ENCODE results near the gene ALDH4A1. TPM values are rescaled to one million over a fixed set of nuclear protein-coding genes. Genes with fewer than 3 reads are reported as not detected.

Gene ALDH4A1
- total RNA-seq, 1 donor from 2014 or later, result 16.6 TPM

DNA sequence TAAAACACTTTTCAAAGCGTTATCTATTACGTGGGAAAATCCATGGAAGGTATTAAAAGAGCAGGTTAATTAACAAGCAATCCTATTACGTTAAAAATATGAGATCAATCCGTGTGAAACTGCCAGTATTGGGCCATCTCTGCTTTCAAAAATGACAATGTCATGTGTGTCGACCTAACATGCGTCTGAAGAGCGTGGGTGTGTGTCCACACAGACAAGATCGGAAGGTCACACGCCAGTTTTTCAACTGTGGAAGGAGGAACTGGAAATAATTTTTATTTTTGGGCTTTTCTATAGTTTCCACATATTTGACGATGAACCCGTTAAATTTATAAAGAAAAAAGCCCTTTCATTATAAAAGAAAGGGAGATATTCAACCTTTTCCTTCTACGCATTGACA lies 17.6 kb upstream of the ALDH4A1 start:
- peaks cover 32 to 42% of the 10 kb centered on the region in 2 donors for H3K4me1 ChIP-seq
- no peak for TF ChIP-seq CTCF (IDR thresholded peaks at IDR 0.05)
- intact Hi-C loops (cut with DNase I), result loop anchor here (5.0 to 10.0 kb wide), 2 partner anchors 157 to 395 kb away; partner anchors contain the start of genes AKR7A2 and SLC66A1
- H3K27ac ChIP-seq, result peak overlapping the region in 1 of 2 donors; percentile 39
- no peak for DNase-seq (ENCODE audit: low spot score in 2 of 2)
- no peaks in the 10 kb centered on the region for H3K27me3 ChIP-seq
- peaks cover 44 to 45% of the 10 kb centered on the region in 2 donors for H3K36me3 ChIP-seq
- H3K9me3 ChIP-seq, result no peaks in the 10 kb centered on the region
- no peak overlapping the region for H3K4me3 ChIP-seq

DNA sequence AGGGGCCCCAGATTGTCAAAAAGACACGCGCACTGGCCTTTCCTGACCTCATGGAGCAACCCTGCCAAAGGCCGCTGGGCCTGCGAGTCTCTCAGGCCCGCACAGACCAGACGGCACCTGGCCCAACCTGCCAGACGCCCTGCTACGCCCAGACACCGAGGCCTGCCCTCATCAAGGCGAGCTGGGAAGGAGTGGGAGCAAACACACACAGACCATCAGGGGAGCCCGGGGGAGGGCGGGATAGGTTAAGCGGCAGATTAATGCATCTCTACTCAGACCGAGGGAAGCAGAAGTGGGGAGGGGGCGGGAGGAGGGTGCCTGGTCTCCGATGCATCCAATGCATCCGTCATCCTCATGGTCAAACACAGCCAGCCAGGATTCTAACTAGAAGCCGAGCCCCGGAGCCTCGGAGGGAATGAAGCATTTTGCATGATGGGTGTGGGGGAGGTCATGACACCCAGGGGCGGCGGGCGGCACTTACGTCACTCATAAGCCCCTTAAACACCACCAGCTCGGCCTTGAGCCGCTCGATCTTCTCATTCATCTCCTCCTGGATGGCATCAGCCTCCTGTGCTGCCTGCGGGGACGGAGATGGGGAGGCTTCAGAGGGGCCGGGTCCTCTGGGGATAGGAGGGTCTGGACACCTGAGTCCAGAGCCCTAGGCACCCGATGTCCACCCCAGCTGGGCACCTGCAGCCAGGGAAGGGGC lies 17.0 kb upstream of the ALDH4A1 start:
- TF ChIP-seq CTCF (IDR thresholded peaks at IDR 0.05), result no peak
- intact Hi-C loops (cut with DNase I), result no loop called here
- H3K27me3 ChIP-seq, result no peaks in the 10 kb centered on the region
- no peak overlapping the region for H3K4me3 ChIP-seq
- peak overlapping the region; percentile 26 to 39 for H3K27ac ChIP-seq
- no peak for DNase-seq (ENCODE audit: low spot score in 2 of 2)
- peaks cover 44 to 45% of the 10 kb centered on the region in 2 donors for H3K36me3 ChIP-seq
- peaks cover 30 to 43% of the 10 kb centered on the region in 2 donors for H3K4me1 ChIP-seq
- no peaks in the 10 kb centered on the region for H3K9me3 ChIP-seq

GRCh38 chr1:18918417-18918816 lies 16.1 kb upstream of the ALDH4A1 start:
- peaks cover 28 to 41% of the 10 kb centered on the region in 2 donors for H3K4me1 ChIP-seq
- intact Hi-C loops (cut with DNase I), result no loop called here
- H3K27me3 ChIP-seq, result no peaks in the 10 kb centered on the region
- peak overlapping the region; percentile 28 to 39 for H3K27ac ChIP-seq
- no peak overlapping the region for H3K4me3 ChIP-seq
- no peaks in the 10 kb centered on the region for H3K9me3 ChIP-seq
- peaks cover 44 to 45% of the 10 kb centered on the region in 2 donors for H3K36me3 ChIP-seq
- no peak for TF ChIP-seq CTCF (IDR thresholded peaks at IDR 0.05)
- DNase-seq (ENCODE audit: low spot score in 2 of 2), result no peak

DNA sequence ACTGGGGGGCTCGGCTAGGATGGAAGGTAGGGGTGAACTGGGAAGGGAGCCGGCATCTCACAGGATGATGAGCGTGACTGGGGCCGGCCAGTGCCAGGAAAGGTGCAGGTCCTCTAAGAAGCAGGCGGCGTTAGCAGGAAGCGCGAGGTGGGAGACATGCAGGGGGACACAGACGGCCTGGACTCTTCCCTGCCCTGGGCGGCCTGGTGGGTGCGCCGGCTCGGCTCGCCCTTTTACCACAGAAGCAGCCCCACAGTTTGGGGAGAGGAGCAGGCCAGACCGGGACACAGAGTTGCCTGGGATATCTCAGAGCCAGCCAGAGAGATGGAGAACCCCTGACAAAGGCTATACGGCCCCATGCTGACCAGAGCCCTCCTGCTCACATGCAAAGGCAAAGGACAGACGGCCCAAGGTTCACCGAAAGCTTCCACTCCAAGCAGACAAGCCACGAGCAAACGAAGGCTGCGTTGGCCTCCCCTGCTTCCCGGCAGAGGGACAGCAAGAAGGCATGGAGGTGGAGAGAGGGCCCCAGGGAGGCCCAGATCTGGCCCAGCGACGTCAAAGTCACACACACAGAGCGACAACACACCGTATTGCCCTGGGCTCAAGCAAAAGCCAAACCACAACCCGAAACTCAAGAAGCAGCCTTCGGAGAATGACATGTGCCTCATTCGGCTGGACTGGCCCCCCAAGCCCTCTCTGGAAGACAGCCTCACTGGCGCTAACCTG lies 14.9 kb upstream of the ALDH4A1 start:
- Histone ChIP-seq H3K4me1 (peaks cover 22 to 38% of the 10 kb centered on the region in 2 donors), H3K27me3 (no peaks in the 10 kb centered on the region), H3K27ac (peak overlapping the region in 1 of 2 donors; percentile 45), H3K4me3 (no peak overlapping the region), H3K36me3 (peaks cover 44 to 47% of the 10 kb centered on the region in 2 donors), H3K9me3 (no peaks in the 10 kb centered on the region)
- DNase-seq (ENCODE audit: low spot score in 2 of 2), result no peak
- intact Hi-C loops (cut with DNase I), result no loop called here
- no peak for TF ChIP-seq CTCF (IDR thresholded peaks at IDR 0.05)

DNA sequence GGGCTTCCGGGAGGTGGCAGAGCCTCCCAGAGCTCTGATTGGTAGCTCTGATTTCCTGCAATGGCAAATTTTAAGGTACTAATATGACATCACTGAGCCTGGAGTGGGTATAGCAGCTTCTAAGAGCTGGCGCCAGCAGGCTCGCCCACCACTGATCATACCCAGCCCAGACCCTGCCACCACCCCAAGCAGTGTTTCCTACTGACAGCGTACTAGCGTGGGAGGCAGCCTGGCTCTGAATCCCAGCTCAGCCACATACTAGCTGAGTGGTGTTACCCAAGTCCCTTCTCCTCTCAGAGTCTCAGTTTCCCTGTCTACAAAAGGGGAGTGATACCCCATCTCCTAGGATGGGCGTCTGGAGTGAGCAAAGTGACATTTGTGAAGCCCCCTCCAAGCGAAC lies 13.0 kb upstream of the ALDH4A1 start:
- Histone ChIP-seq H3K4me3 (no peak overlapping the region), H3K27ac (peak overlapping the region; percentile 69 to 88), H3K36me3 (peaks cover 55 to 60% of the 10 kb centered on the region in 2 donors), H3K27me3 (no peaks in the 10 kb centered on the region), H3K9me3 (no peaks in the 10 kb centered on the region), H3K4me1 (peaks cover 12 to 26% of the 10 kb centered on the region in 2 donors)
- intact Hi-C loops (cut with DNase I), result no loop called here
- no peak for TF ChIP-seq CTCF (IDR thresholded peaks at IDR 0.05)
- DNase-seq (ENCODE audit: low spot score in 2 of 2), result no peak

Data from ascending aorta (tissue), 2 donors.